Left lung (tissue), 10 donors: ENCODE results near the gene PFKFB2. TPM values are rescaled to one million over a fixed set of nuclear protein-coding genes. Genes with fewer than 3 reads are reported as not detected.

ENCODE experiments used
- ATAC-seq: fragments of 200-7000 bp; cut with Tn5 transposase; one replicate; pipeline ENCODE4 v1.9.1; 2020; ENCODE audit warnings: moderate library complexity
- DNase-seq, 4 donors: peaks; one replicate each; pipeline ENCODE4 v3.0.0-alpha.2; 2013 to 2020
- H3K27ac ChIP-seq, 2 donors: fragments of 200-600 bp; sonication (generic) in 1 of 2; one replicate each; pipeline versions ENCODE4 v1.5.0 to v1.8.0; 2020 to 2021
- H3K27me3 ChIP-seq, 2 donors: fragments of 200-600 bp; sonication (generic) in 1 of 2; one replicate each; pipeline versions ENCODE4 v1.5.0 to v1.8.0; 2020 to 2021
- H3K36me3 ChIP-seq, 2 donors: fragments of 200-600 bp; sonication (generic) in 1 of 2; one replicate each; pipeline versions ENCODE4 v1.5.0 to v1.8.0; 2020 to 2021
- H3K4me1 ChIP-seq, 2 donors: fragments of 200-600 bp; one replicate each; pipeline ENCODE4 v1.8.0; 2021
- H3K4me3 ChIP-seq, 2 donors: fragments of 200-600 bp; sonication (generic) in 1 of 2; one replicate each; pipeline versions ENCODE4 v1.5.0 to v1.8.0; 2020 to 2021; ENCODE audit warnings: mild to moderate bottlenecking in 1 of 2
- H3K9me3 ChIP-seq, 2 donors: fragments of 200-600 bp; sonication (generic) in 1 of 2; one replicate each; pipeline versions ENCODE4 v1.5.0 to v1.8.0; 2020 to 2021
- intact Hi-C, 2 donors: fragments of 100-400 bp; cut with DNase I; formaldehyde crosslinking; loops; one replicate each; pipeline versions ENCODE4 v1.11.2 to v1.14.2; 2022
- polyA plus RNA-seq, 6 donors: library from polyadenylated mRNA; unstranded; fragments of 120-200 nt; gene quantifications; one replicate each; pipeline ENCODE4 v1.2.1, GENCODE V29; 2013; ENCODE audit not compliant: insufficient read length in 6 of 6
- total RNA-seq, 2 donors: library from RNA; stranded (reverse); fragmentation: NEBNext Ultra II Directional; extraction: Animal tissue kit (Norgen Biotek cat#: 25700); gene quantifications; one replicate each; pipeline ENCODE4 v1.2.1, GENCODE V29; 2021
- TF ChIP-seq, protein P1 (sequence below), 2 donors: fragments of 200-600 bp; sonication (generic) in 1 of 2; IDR thresholded peaks; one replicate each; pipeline versions ENCODE4 v1.5.0 to v1.8.0; 2021; ENCODE audit warnings: antibody characterized with exemption in 2 of 2
- donor health status: DM: no; HTN: yes; CAD: no.
- donor health status: DM: no; HTN: no; CAD: no.

The PFKFB2 gene
- total and polyA plus RNA-seq, 8 donors, result 13.4 to 63.8 (median 17.2) TPM

DNA sequence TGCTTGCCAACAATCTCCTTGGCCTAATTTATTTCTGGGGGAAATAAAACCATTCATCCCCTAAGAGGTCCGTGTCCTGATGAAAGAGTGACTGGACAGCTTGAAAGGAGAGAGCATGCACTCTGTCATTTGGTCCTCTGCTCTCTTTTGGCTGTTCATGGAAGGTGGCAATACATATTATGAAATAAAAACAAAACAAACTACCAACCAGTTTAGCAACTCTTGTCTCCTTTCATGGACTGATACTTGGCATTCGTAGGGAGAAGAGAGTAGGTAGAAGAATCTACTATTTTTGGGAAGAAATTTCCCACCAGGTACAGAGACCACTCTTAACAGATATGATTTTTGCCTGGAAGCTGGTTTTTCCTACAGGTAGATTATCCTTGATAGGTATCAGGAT is 19.8 kb upstream of the PFKFB2 start:
- Histone ChIP-seq H3K9me3 (no peaks in the 10 kb centered on the region), H3K27me3 (peaks cover 0 to 24% of the 10 kb centered on the region in 2 donors), H3K4me1 (no peaks in the 10 kb centered on the region), H3K27ac (peak overlapping the region in 1 of 2 donors; percentile 49), H3K4me3 (no peak overlapping the region), H3K36me3 (no peaks in the 10 kb centered on the region)
- DNase-seq, result no peak
- TF ChIP-seq, protein P1, sequence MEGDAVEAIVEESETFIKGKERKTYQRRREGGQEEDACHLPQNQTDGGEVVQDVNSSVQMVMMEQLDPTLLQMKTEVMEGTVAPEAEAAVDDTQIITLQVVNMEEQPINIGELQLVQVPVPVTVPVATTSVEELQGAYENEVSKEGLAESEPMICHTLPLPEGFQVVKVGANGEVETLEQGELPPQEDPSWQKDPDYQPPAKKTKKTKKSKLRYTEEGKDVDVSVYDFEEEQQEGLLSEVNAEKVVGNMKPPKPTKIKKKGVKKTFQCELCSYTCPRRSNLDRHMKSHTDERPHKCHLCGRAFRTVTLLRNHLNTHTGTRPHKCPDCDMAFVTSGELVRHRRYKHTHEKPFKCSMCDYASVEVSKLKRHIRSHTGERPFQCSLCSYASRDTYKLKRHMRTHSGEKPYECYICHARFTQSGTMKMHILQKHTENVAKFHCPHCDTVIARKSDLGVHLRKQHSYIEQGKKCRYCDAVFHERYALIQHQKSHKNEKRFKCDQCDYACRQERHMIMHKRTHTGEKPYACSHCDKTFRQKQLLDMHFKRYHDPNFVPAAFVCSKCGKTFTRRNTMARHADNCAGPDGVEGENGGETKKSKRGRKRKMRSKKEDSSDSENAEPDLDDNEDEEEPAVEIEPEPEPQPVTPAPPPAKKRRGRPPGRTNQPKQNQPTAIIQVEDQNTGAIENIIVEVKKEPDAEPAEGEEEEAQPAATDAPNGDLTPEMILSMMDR (IDR thresholded peaks at IDR 0.05), result no peak
- intact Hi-C loops, result no loop called here
- no peak for ATAC-seq

DNA sequence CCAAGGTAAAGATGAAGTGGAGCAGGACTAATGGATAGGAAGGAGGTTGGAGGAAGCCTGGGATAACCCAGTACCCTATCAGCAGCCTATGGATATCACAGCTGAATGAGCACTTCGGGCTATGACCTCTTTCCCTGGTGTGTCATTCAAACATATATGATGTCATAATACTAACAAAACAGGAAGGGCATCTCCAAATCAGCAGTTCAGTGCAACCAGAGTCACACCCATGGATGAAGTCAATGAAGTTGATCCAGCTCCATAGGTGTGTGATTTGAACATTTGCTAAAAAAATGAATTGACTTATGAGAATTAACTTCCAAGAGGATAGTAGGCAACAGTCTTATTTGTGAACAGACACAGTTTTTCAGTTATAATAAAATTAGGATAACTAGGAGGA is 18.9 kb upstream of the PFKFB2 start:
- Histone ChIP-seq H3K4me1 (no peaks in the 10 kb centered on the region), H3K9me3 (no peaks in the 10 kb centered on the region), H3K27me3 (peaks cover 0 to 24% of the 10 kb centered on the region in 2 donors), H3K4me3 (no peak overlapping the region), H3K27ac (no peak overlapping the region), H3K36me3 (no peaks in the 10 kb centered on the region)
- TF ChIP-seq, protein P1 (IDR thresholded peaks at IDR 0.05), result no peak
- DNase-seq (no peak), ATAC-seq (no peak)
- intact Hi-C loops, result no loop called here

DNA sequence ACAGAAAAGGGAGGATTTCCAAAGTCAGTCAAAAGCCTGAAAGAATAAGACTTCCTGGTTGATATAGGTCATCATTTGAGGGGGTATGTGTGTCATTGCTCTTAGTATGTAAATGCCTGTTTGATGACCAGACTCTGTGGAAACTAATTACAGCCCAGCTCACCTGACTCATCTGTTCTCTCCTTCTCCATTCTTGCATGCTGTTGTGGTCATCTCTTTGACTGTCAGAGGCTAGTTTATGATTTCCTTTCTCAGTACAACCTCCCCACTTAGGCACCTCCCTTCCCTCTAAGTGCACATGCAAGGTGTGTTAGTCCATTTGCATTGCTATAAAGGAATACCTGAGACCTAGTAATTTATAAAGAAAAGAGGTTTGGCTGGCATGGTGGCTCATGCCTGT is 18.1 kb upstream of the PFKFB2 start:
- intact Hi-C loops, result no loop called here
- no peak for DNase-seq
- no peak for ATAC-seq
- H3K27me3 ChIP-seq, result peaks cover 0 to 24% of the 10 kb centered on the region in 2 donors
- TF ChIP-seq, protein P1 (IDR thresholded peaks at IDR 0.05), result no peak
- no peak overlapping the region for H3K4me3 ChIP-seq
- no peak overlapping the region for H3K27ac ChIP-seq
- H3K4me1 ChIP-seq, result no peaks in the 10 kb centered on the region
- H3K36me3 ChIP-seq, result no peaks in the 10 kb centered on the region
- no peaks in the 10 kb centered on the region for H3K9me3 ChIP-seq

DNA sequence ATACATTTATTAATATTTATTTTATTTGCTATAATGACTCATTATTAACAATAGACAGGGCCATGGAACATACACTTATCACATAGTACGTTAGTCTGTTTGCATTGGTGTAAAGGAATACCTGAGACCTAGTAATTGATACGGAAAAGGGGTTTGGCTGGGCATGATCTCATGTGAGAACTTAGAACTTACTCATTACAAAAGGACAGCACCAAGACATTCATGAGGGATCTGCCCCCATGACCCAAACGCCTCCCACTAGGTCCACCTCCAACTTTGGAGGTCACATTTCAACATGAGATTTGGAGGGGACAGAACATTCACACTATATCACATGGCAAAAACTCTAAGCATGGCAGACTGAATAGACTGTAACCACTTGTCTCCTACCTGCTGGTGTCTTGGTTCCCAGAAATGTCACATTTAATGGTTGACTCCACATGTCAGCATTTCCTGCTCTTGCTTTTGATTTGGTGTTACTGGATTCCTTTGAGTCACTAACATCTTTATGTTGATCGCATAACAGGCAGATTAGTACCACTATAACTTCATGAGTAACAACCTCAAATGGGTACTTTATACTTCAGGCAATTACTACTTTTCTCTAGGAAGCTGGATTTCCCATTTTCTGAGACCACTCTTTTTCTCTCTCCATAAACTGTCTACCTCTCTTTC is 17.1 kb upstream of the PFKFB2 start:
- no peaks in the 10 kb centered on the region for H3K36me3 ChIP-seq
- intact Hi-C loops, result no loop called here
- H3K27ac ChIP-seq, result no peak overlapping the region
- TF ChIP-seq, protein P1 (IDR thresholded peaks at IDR 0.05), result no peak
- no peak overlapping the region for H3K4me3 ChIP-seq
- DNase-seq, result no peak
- no peaks in the 10 kb centered on the region for H3K9me3 ChIP-seq
- no peaks in the 10 kb centered on the region for H3K4me1 ChIP-seq
- ATAC-seq, result no peak
- H3K27me3 ChIP-seq, result peaks cover 0 to 21% of the 10 kb centered on the region in 2 donors

DNA sequence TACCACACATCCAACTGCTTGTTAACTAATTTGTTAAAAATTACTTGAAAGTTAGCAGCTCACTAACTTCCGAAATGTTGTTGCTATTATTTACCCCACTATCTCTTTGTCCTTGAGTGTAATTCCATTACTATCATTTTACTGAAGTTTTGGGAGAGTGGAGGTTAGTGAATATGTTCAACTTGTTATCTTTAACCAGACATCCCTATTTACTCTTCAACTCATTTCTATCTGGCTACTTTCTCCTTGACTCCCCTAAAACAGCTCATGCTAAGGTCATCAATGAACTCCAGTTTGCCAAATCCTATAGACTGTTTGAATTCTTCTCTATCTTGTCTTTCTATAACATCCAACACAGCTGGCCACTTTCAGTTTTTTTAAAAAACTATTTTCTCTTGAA is 16.2 kb upstream of the PFKFB2 start:
- Histone ChIP-seq H3K9me3 (no peaks in the 10 kb centered on the region), H3K36me3 (no peaks in the 10 kb centered on the region), H3K27me3 (peaks cover 0 to 14% of the 10 kb centered on the region in 2 donors), H3K4me3 (no peak overlapping the region), H3K4me1 (no peaks in the 10 kb centered on the region), H3K27ac (no peak overlapping the region)
- intact Hi-C loops, result no loop called here
- DNase-seq, result no peak
- TF ChIP-seq, protein P1 (IDR thresholded peaks at IDR 0.05), result no peak
- ATAC-seq, result no peak
